Panc1 (cell line): ENCODE data around the gene GNS.

Experiments
- CTCF ChIP-seq: fragments of 450-650 bp; IDR thresholded peaks from 2 replicates; pipeline ENCODE4 v1.5.1; 2017; ENCODE audit warnings: mild to moderate bottlenecking
- REST ChIP-seq, 2 experiments: IDR thresholded peaks; 2 replicates each; pipeline ENCODE4 v1.6.1; 2011 to 2012; ENCODE audit warnings: low read depth in 2 of 2, control low read depth in 1 of 2, low read length in 1 of 2, mild to moderate bottlenecking in 1 of 2, moderate library complexity in 1 of 2; ENCODE audit not compliant: insufficient read depth in 1 of 2

GRCh38 chr12:64699504-64700115, 59.6 kb downstream of the GNS start:
- TF ChIP-seq CTCF (no peak), REST (IDR thresholded peaks at IDR 0.05; ENCODE audit: insufficient read depth in 1 of 2, low read depth in 2 of 2, low read length in 1 of 2) (no peak)
